OCI-LY3 (cell line): ENCODE results near the gene MACC1.

Experiments
- CTCF ChIP-seq: fragments of 200-600, 300-600 bp; sonication (generic); IDR thresholded peaks from 2 replicates; pipeline ENCODE4 v1.5.1; 2014; ENCODE audit warnings: antibody characterized with exemption, low read length, low read depth
- EZH2phosphoT487 ChIP-seq: fragments of 200-600 bp; shearing (Covaris generic); IDR thresholded peaks from 2 replicates; pipeline ENCODE4 v1.6.1; 2018; ENCODE audit warnings: antibody characterized with exemption, mixed run types, low read depth

- TF ChIP-seq CTCF: peak; percentile 55
- no peak for TF ChIP-seq EZH2phosphoT487
These were observed 19.3 kb downstream of the MACC1 start for GRCh38 chr7:20197837-20198236.
